ENCODE measurements around the gene MARCHF10.

MARCHF10 gene

GRCh38 chr17:62655656-62656055 lies 152.5 kb downstream of the MARCHF10 start:
- DNase-seq (ENCODE audit: low spot score) = no peak
- ChIA-PET POLR2A (ENCODE audit: low non-redundant PET) (no interaction called here), CTCF (no interaction called here)
- no peak for TF ChIP-seq CTCF (conservative IDR thresholded peaks at IDR 0.05; ENCODE audit: low read depth)
- no peak overlapping the region for H3K27ac ChIP-seq

DNA sequence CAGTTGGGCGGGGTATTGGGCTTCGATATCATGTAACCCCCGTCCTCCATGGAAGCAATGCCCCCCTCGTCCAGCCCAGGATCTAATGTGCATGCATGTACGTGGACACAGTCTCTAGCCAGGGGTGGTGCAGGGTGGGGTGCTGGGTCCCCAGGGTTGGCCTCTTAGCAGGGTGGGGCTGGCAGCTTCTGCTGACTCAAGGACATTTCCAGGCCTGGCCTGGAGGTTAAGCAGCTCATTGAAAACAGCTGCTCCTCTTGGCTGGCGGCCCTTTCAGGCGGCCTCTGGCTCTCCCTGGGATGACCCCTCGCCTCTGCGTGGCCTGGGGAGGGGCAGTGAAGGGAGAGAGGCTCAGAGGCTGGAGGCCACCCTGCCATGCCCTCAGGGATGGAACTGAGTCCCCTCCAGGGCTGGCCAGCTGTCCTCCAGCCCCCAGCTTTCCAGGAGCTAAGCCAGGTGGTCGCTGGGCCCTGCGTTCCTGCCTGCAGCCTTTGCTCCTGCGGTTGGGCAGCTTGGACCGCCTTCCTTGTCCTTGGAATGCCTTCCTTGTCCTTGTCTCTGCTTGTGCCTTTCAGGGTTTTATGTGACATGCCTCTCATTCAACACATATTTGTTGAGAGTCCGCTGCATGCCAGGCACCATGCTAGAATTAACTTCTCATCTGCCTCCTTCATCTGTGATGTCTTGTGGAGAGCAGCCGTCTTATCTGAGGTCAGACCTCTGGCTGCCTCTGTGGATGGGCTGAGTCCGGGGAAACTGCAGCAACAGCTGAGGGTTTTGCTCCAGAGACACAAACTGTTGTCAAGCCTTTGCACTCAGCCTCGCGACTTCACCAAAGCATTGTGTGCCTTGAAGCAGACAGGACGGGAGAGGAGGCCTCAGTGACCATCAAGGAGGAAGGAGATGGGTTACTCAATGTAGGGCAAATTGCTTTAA lies 154.0 kb downstream of the MARCHF10 start:
- CTCF ChIA-PET = interaction anchor here (0.6 kb wide), 1 partner anchor 667 kb away, joined by 10 read pairs; no protein-coding TSS in a partner anchor
- no peak for TF ChIP-seq CTCF (conservative IDR thresholded peaks at IDR 0.05; ENCODE audit: low read depth)
- H3K27ac ChIP-seq = peak overlapping the region; percentile 44
- POLR2A ChIA-PET (ENCODE audit: low non-redundant PET) = no interaction called here
- no peak for DNase-seq (ENCODE audit: low spot score)

GRCh38 chr17:62653002-62653825 lies 154.9 kb downstream of the MARCHF10 start:
- DNase-seq (ENCODE audit: low spot score) = no peak
- ChIA-PET POLR2A (ENCODE audit: low non-redundant PET) (no interaction called here), CTCF (interaction anchor here (0.6 kb wide), 1 partner anchor 666 kb away, joined by 10 read pairs; no protein-coding TSS in a partner anchor)
- H3K27ac ChIP-seq = peak overlapping the region; percentile 44
- TF ChIP-seq CTCF (conservative IDR thresholded peaks at IDR 0.05; ENCODE audit: low read depth) = no peak

GRCh38 chr17:62652251-62653001 lies 155.7 kb downstream of the MARCHF10 start:
- peak overlapping the region; percentile 44 for H3K27ac ChIP-seq
- ChIA-PET POLR2A (ENCODE audit: low non-redundant PET) (no interaction called here), CTCF (no interaction called here)
- DNase-seq (ENCODE audit: low spot score) = no peak
- TF ChIP-seq CTCF (conservative IDR thresholded peaks at IDR 0.05; ENCODE audit: low read depth) = no peak
